Right atrium auricular region (tissue), 2 donors: ENCODE data around the gene LIF. TPM values are rescaled to one million over a fixed set of nuclear protein-coding genes. Genes with fewer than 3 reads are reported as not detected.

Experiments
- DNase-seq: peaks from one replicate; pipeline ENCODE4 v3.0.0-alpha.2; 2019; ENCODE audit warnings: low spot score
- H3K27ac ChIP-seq, 2 donors: fragments of 200-600 bp; sonication (generic); 1 replicate in 1 of 2; 2 replicates in 1 of 2; pipeline ENCODE4 v1.5.1; 2016 to 2019
- H3K27me3 ChIP-seq, 2 donors: fragments of 200-600 bp; sonication (generic); one replicate each; pipeline versions ENCODE4 v1.5.1 to v1.6.0; 2017 to 2019
- H3K36me3 ChIP-seq: fragments of 200-600 bp; sonication (generic); one replicate; pipeline ENCODE4 v1.5.1; 2016
- H3K4me1 ChIP-seq, 2 donors: fragments of 200-600 bp; sonication (generic); one replicate each; pipeline versions ENCODE4 v1.5.1 to v1.6.0; 2017 to 2019
- H3K4me3 ChIP-seq, 2 donors: fragments of 200-600 bp; sonication (generic); 1 replicate in 1 of 2; 2 replicates in 1 of 2; pipeline ENCODE4 v1.5.1; 2017 to 2019; ENCODE audit warnings: mild to moderate bottlenecking in 1 of 2, moderate library complexity in 1 of 2
- H3K9me3 ChIP-seq, 2 donors: fragments of 200-600 bp; sonication (generic); one replicate each; pipeline ENCODE4 v1.5.1; 2019
- CTCF ChIP-seq, 2 donors: fragments of 200-600 bp; sonication (generic); IDR thresholded peaks; one replicate each; pipeline ENCODE4 v1.5.1; 2019; ENCODE audit warnings: antibody characterized with exemption in 2 of 2
- total RNA-seq, 2 donors: library from RNA; depleted of rRNA; stranded (reverse); fragments of >200 nt; gene quantifications; one replicate each; pipeline ENCODE4 v1.1.0, GENCODE V29; 2016

The LIF gene
- total RNA-seq, 2 donors from 2014 or later: 0.79 to 8.9 TPM

DNA sequence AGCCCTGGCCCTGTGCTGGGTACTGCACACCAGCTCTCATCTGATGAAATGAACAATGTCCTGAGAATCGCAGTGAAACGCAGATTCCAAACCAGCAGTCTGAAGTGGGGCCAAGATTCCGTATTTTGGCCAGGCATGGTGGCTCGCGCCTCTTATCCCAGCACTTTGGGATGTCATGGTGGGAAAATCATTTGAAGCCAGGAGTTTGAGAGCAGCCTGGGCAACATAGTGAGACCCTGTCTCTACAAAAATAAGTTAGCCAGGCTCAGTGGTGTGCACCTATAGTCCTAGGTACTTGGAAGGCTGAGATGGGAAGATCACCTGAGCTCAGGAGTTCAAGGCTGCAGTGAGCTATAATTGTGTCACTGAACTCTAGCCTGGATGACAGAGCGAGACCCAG is 13.0 kb downstream of the LIF start:
- Histone ChIP-seq H3K36me3 (no peaks in the 10 kb centered on the region), H3K4me3 (no peak overlapping the region)

GRCh38 chr22:30232716-30233218 is 13.8 kb downstream of the LIF start:
- Histone ChIP-seq H3K9me3 (no peaks in the 10 kb centered on the region), H3K36me3 (no peaks in the 10 kb centered on the region), H3K4me3 (no peak overlapping the region), H3K27me3 (no peaks in the 10 kb centered on the region), H3K27ac (no peak overlapping the region), H3K4me1 (no peaks in the 10 kb centered on the region)
- TF ChIP-seq CTCF (IDR thresholded peaks at IDR 0.05): no peak
- DNase-seq: no peak

More for the DNA sequence above, 13.0 kb downstream of the LIF start:
- H3K27me3 ChIP-seq: no peaks in the 10 kb centered on the region
- no peaks in the 10 kb centered on the region for H3K4me1 ChIP-seq
- no peak overlapping the region for H3K27ac ChIP-seq
- no peak for DNase-seq
- H3K9me3 ChIP-seq: no peaks in the 10 kb centered on the region
- TF ChIP-seq CTCF (IDR thresholded peaks at IDR 0.05): no peak

DNA sequence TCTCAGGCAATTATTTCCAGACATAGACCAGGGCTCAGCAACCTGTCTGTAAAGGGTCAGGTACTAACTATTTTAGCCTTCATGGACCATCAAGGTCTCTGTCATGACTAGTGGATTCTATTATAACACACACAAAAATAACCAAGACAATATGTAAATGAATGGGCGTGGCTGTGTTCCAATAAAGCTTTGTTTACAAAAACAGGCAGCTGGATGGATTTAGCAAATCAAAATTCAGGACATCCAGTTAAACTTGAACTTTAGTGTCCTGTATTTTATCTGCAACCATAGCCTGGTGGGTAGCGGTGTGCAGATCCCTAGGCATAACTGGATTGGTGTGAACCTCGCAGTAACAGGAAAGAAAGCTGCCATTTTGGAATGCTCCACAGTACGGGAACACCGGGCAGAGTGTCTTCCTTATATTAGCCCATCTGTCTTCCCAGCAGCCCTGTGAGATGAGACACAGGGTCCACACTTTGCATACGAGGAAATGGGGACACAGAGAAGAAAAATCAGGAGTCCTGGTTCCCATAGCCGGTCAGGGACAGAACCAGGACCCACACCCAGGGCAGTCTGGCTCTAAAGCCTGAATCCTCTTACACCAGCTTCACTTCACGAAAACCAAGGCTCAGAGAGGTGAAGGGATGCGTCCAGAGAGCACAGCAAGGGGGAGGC is 15.6 kb downstream of the LIF start:
- Histone ChIP-seq H3K4me3 (no peak overlapping the region), H3K4me1 (no peaks in the 10 kb centered on the region), H3K9me3 (no peaks in the 10 kb centered on the region), H3K27me3 (no peaks in the 10 kb centered on the region), H3K36me3 (no peaks in the 10 kb centered on the region), H3K27ac (no peak overlapping the region)
- no peak for DNase-seq
- TF ChIP-seq CTCF (IDR thresholded peaks at IDR 0.05): no peak

- Histone ChIP-seq H3K9me3 (no peaks in the 10 kb centered on the region), H3K4me1 (no peaks in the 10 kb centered on the region), H3K27ac (no peak overlapping the region), H3K27me3 (no peaks in the 10 kb centered on the region), H3K4me3 (no peak overlapping the region), H3K36me3 (no peaks in the 10 kb centered on the region)
- no peak for TF ChIP-seq CTCF (IDR thresholded peaks at IDR 0.05)
- no peak for DNase-seq
These were observed 16.2 kb downstream of the LIF start for GRCh38 chr22:30230330-30230729.

GRCh38 chr22:30228509-30229359 is 17.8 kb downstream of the LIF start:
- H3K4me1 ChIP-seq: no peaks in the 10 kb centered on the region
- no peak overlapping the region for H3K4me3 ChIP-seq
- no peak for TF ChIP-seq CTCF (IDR thresholded peaks at IDR 0.05)
- no peak overlapping the region for H3K27ac ChIP-seq
- H3K27me3 ChIP-seq: no peaks in the 10 kb centered on the region
- H3K9me3 ChIP-seq: no peaks in the 10 kb centered on the region
- no peaks in the 10 kb centered on the region for H3K36me3 ChIP-seq
- DNase-seq: no peak
